Transverse colon (tissue), 4 donors: Measurements from ENCODE around the gene PRAC1. TPM values are rescaled to one million over a fixed set of nuclear protein-coding genes. Genes with fewer than 3 reads are reported as not detected.

Experiments
- DNase-seq: peaks from one replicate; pipeline ENCODE4 v3.0.0-alpha.2; 2019
- H3K27ac ChIP-seq, 4 donors: fragments of 200-600 bp; sonication (generic); 2 replicates each; pipeline ENCODE4 v1.5.1; 2016 to 2018; ENCODE audit warnings: inconsistent platforms in 4 of 4
- H3K27me3 ChIP-seq: fragments of 200-600 bp; sonication (generic); 2 replicates; pipeline ENCODE4 v1.5.1; 2017; ENCODE audit warnings: inconsistent platforms
- H3K36me3 ChIP-seq, 4 donors: fragments of 200-600 bp; sonication (generic); 2 replicates each; pipeline ENCODE4 v1.5.1; 2017 to 2019; ENCODE audit warnings: inconsistent platforms in 4 of 4
- H3K4me1 ChIP-seq, 4 donors: fragments of 200-600 bp; sonication (generic); 2 replicates each; pipeline ENCODE4 v1.5.1; 2017 to 2020; ENCODE audit warnings: inconsistent platforms in 4 of 4
- H3K4me3 ChIP-seq, 4 donors: fragments of 200-600 bp; sonication (generic); 1 replicate in 1 of 4; 2 replicates in 3 of 4; pipeline versions ENCODE4 v1.5.1 to v1.6.1; 2017 to 2019; ENCODE audit warnings: inconsistent platforms in 4 of 4
- H3K9me3 ChIP-seq, 2 donors: fragments of 200-600 bp; sonication (generic); 2 replicates each; pipeline ENCODE4 v1.5.1; 2017 to 2019; ENCODE audit warnings: inconsistent platforms in 2 of 2
- CTCF ChIP-seq, 5 experiments: fragments of 200-600 bp in 3 of 5; fragments of 450-650 bp in 2 of 5; sonication (generic) in 3 of 5; IDR thresholded peaks; 1 replicate in 2 of 5; 2 replicates in 3 of 5; pipeline ENCODE4 v1.5.1; 2016 to 2017; ENCODE audit warnings: antibody characterized with exemption in 5 of 5, inconsistent platforms in 3 of 5, mild to moderate bottlenecking in 2 of 5, moderate library complexity in 1 of 5
- EP300 ChIP-seq: sonication (generic); formaldehyde crosslinking; IDR thresholded peaks from one replicate; pipeline ENCODE4 v1.6.1; 2017; ENCODE audit warnings: antibody characterized with exemption, low read depth
- POLR2A ChIP-seq: fragments of 450-650 bp; IDR thresholded peaks from one replicate; pipeline ENCODE4 v1.6.1; 2016; ENCODE audit warnings: antibody characterized with exemption, mild to moderate bottlenecking, moderate library complexity
- POLR2AphosphoS5 ChIP-seq, 3 donors: sonication (generic); formaldehyde crosslinking; IDR thresholded peaks; one replicate each; pipeline ENCODE4 v1.6.1; 2016; ENCODE audit warnings: antibody characterized with exemption in 3 of 3
- WGBS, 2 donors: methylation state at CpG; one replicate each; pipeline ENCODE4 v1.1.5; 2018; ENCODE audit warnings: low coverage in 1 of 2; 5-methylcytosine and 5-hydroxymethylcytosine counted together
- in situ Hi-C, 4 donors: fragments of 200-750 bp; cut with MboI; loops; one replicate each; pipeline versions ENCODE4 v1.15.0 to v1.15.1; 2017; ENCODE audit warnings: low sequenced_read_pairs in 3 of 4, low pct_ligation_motif_present in 1 of 4, low pct_unique_long_range_greater_than_20kb in 1 of 4
- intact Hi-C: fragments of 100-400 bp; cut with DNase I; formaldehyde crosslinking; loops from one replicate; pipeline ENCODE4 v1.15.1; 2023; ENCODE audit warnings: low total_unique reads
- total RNA-seq, 4 donors: library from RNA; depleted of rRNA; stranded (reverse); fragments of >200 nt; gene quantifications; one replicate each; pipeline ENCODE4 v1.1.0, GENCODE V29; 2016

The PRAC1 gene
- total RNA-seq, 4 donors from 2014 or later: 4.4 TPM; not detected in 3

- Histone ChIP-seq H3K36me3 (no peaks in the 10 kb centered on the region), H3K27ac (peak overlapping the region in 1 of 4 donors; percentile 61), H3K9me3 (no peaks in the 10 kb centered on the region), H3K27me3 (peaks cover 100% of the 10 kb centered on the region), H3K4me3 (peak overlapping the region in 1 of 4 donors; percentile 45), H3K4me1 (peaks cover 12 to 50% (median 42%) of the 10 kb centered on the region in 4 donors)
- 10 to 32% methylated on average over 10 to 32 of the region's 32 CpGs for WGBS, 2 donors
- TF ChIP-seq EP300: no peak
- no peak for TF ChIP-seq POLR2AphosphoS5 (IDR thresholded peaks at IDR 0.05)
- no peak for TF ChIP-seq POLR2A
- TF ChIP-seq CTCF (IDR thresholded peaks at IDR 0.05): peak; percentile 74 to 84 (median 77)
- in situ Hi-C loops: no loop called here
- peak; percentile 92 for DNase-seq
- intact Hi-C loops: loop anchor here (10.0 kb wide), 2 partner anchors 150 to 280 kb away; no protein-coding TSS in a partner anchor
These were observed 2.1 kb upstream of the PRAC1 start for GRCh38 chr17:48724251-48725003.

GRCh38 chr17:48723423-48724250 lies 1.3 kb upstream of the PRAC1 start:
- intact Hi-C loops (loop anchor here (10.0 kb wide), 2 partner anchors 151 to 281 kb away; no protein-coding TSS in a partner anchor), in situ Hi-C loops (no loop called here)
- Histone ChIP-seq H3K9me3 (no peaks in the 10 kb centered on the region), H3K4me1 (peaks cover 19 to 50% (median 42%) of the 10 kb centered on the region in 4 donors), H3K27me3 (peaks cover 100% of the 10 kb centered on the region), H3K36me3 (no peaks in the 10 kb centered on the region), H3K27ac (peak overlapping the region in 1 of 4 donors; percentile 61), H3K4me3 (peak overlapping the region in 2 of 4 donors; percentile 25 to 45)
- DNase-seq: peak; percentile 32
- TF ChIP-seq POLR2A (no peak), POLR2AphosphoS5 (IDR thresholded peaks at IDR 0.05) (no peak), EP300 (no peak), CTCF (IDR thresholded peaks at IDR 0.05) (no peak)
- WGBS, 2 donors: 10 to 11% methylated on average over 6 to 42 of the region's 42 CpGs

- no peak for DNase-seq
- H3K4me1 ChIP-seq: peaks cover 17 to 49% (median 41%) of the 10 kb centered on the region in 4 donors
These were observed 651 bp upstream of the PRAC1 start, which contains the start of gene PRAC2 for GRCh38 chr17:48722915-48723422. Gene PRAC2 (plus strand): TSS chr17:48723185. CDS start chr17:48724411, 1,226 bp downstream.

More at GRCh38 chr17:48722915-48723422, 651 bp upstream of the PRAC1 start, which contains the start of gene PRAC2:
- H3K27me3 ChIP-seq: peaks cover 100% of the 10 kb centered on the region
- H3K4me3 ChIP-seq: peak within 1 kb of the TSS in 2 of 4 donors; percentile 25 to 45
- H3K9me3 ChIP-seq: no peaks in the 10 kb centered on the region
- peak within 1 kb of the TSS in 1 of 4 donors; percentile 74 for H3K27ac ChIP-seq
- 5 to 7% methylated on average over 9 to 21 of the region's 21 CpGs for WGBS, 2 donors
- no peak for TF ChIP-seq POLR2A
- TF ChIP-seq EP300: no peak
- no peak for TF ChIP-seq CTCF (IDR thresholded peaks at IDR 0.05)
- TF ChIP-seq POLR2AphosphoS5 (IDR thresholded peaks at IDR 0.05): no peak
- in situ Hi-C loops: no loop called here
- intact Hi-C loops: loop anchor here (10.0 kb wide), 2 partner anchors 152 to 282 kb away; no protein-coding TSS in a partner anchor
- no peaks in the 10 kb centered on the region for H3K36me3 ChIP-seq
